HepG2 (cell line): ENCODE results near the gene SLC5A6. TPM values are rescaled to one million over a fixed set of nuclear protein-coding genes. Genes with fewer than 3 reads are reported as not detected.

Experiments used
- ATAD3A ChIP-seq: sonication (generic); formaldehyde crosslinking; IDR thresholded peaks from 2 replicates; pipeline ENCODE4 v1.4.0; 2020; ENCODE audit warnings: missing genetic modification reagents
- CC2D1A ChIP-seq: sonication (generic); formaldehyde crosslinking; IDR thresholded peaks from 2 replicates; pipeline ENCODE4 v1.8.1; 2023; ENCODE audit warnings: mild to moderate bottlenecking, missing genetic modification reagents
- CENPBD1 ChIP-seq: sonication (generic); formaldehyde crosslinking; IDR thresholded peaks from 2 replicates; pipeline ENCODE4 v1.8.0; 2022; ENCODE audit warnings: missing genetic modification reagents, low read depth, mild to moderate bottlenecking, borderline replicate concordance
- DNMT1 ChIP-seq: sonication (generic); formaldehyde crosslinking; IDR thresholded peaks from 2 replicates; pipeline ENCODE4 v1.5.1; 2020; ENCODE audit warnings: mild to moderate bottlenecking, missing genetic modification reagents
- FOXK2 ChIP-seq: fragments of 450-650 bp; IDR thresholded peaks from 2 replicates; pipeline ENCODE4 v1.6.1; 2016
- GRHL1 ChIP-seq: sonication (generic); formaldehyde crosslinking; conservative IDR thresholded peaks from 2 replicates; pipeline ENCODE4 v1.8.0; 2022; ENCODE audit warnings: missing genetic modification reagents
- HDAC2 ChIP-seq: sonication (generic); formaldehyde crosslinking; IDR thresholded peaks from 2 replicates; pipeline ENCODE4 v1.4.0; 2020; ENCODE audit warnings: missing genetic modification reagents
- JARID2 ChIP-seq: sonication (generic); formaldehyde crosslinking; IDR thresholded peaks from 2 replicates; pipeline ENCODE4 v1.8.1; 2023; ENCODE audit warnings: missing genetic modification reagents, inconsistent platforms; ENCODE audit not compliant: insufficient replicate concordance
- NR1H2 ChIP-seq: sonication (generic); formaldehyde crosslinking; IDR thresholded peaks from 2 replicates; pipeline ENCODE4 v1.8.1; 2022; ENCODE audit warnings: low read depth, missing genetic modification reagents, borderline replicate concordance
- RNF219 ChIP-seq: sonication (generic); formaldehyde crosslinking; IDR thresholded peaks from 2 replicates; pipeline ENCODE4 v1.5.0; 2020; ENCODE audit warnings: mild to moderate bottlenecking, missing genetic modification reagents
- SMAD9 ChIP-seq: sonication (generic); formaldehyde crosslinking; IDR thresholded peaks from 2 replicates; pipeline ENCODE4 v1.5.1; 2020; ENCODE audit warnings: mild to moderate bottlenecking, missing genetic modification reagents
- TBL1XR1 ChIP-seq: fragments of 150-350 bp; IDR thresholded peaks from 2 replicates; pipeline ENCODE4 v1.6.1; 2014; ENCODE audit warnings: borderline replicate concordance, low read length; ENCODE audit not compliant: partially characterized antibody
- TEAD2 ChIP-seq: sonication (generic); formaldehyde crosslinking; IDR thresholded peaks from 2 replicates; pipeline ENCODE4 v1.9.0; 2021; ENCODE audit warnings: missing genetic modification reagents
- ZKSCAN1 ChIP-seq: fragments of 150-350 bp; IDR thresholded peaks from 2 replicates; pipeline ENCODE4 v1.6.1; 2014; ENCODE audit warnings: low read length
- ZNF274 ChIP-seq: sonication (generic); formaldehyde crosslinking; IDR thresholded peaks from 2 replicates; pipeline ENCODE4 v1.5.1; 2020; ENCODE audit warnings: mild to moderate bottlenecking, missing genetic modification reagents
- ZNF850 ChIP-seq: sonication (generic); formaldehyde crosslinking; conservative IDR thresholded peaks from 2 replicates; pipeline ENCODE4 v1.9.0; 2021; ENCODE audit warnings: mild to moderate bottlenecking, missing genetic modification reagents
- polyA plus RNA-seq, 8 experiments: library from polyadenylated mRNA; depleted of rRNA in 3 of 8; stranded (reverse) in 7 of 8; unstranded in 1 of 8; fragments of >200 nt; fragmentation: Illumina TruSeq in 4 of 8; extraction: Trizol in 4 of 8; gene quantifications; 2 replicates each; pipeline versions ENCODE4 v1.2.1 to v1.2.3, GENCODE V29; 2011 to 2016; ENCODE audit warnings: low read depth in 4 of 8, missing spikeins in 1 of 8, mixed read lengths in 1 of 8; ENCODE audit not compliant: insufficient read depth in 1 of 8
- total RNA-seq, 5 experiments: library from RNA; depleted of rRNA; stranded (reverse); fragments of >200 nt; fragmentation: Illumina TruSeq; extraction: Trizol; gene quantifications; 2 replicates each; pipeline ENCODE4 v1.2.3, GENCODE V29; 2016; ENCODE audit warnings: low read depth in 1 of 5
- TF ChIP-seq, protein P1 (sequence below): sonication (generic); formaldehyde crosslinking; IDR thresholded peaks from 2 replicates; pipeline ENCODE4 v1.4.0; 2020; ENCODE audit warnings: missing genetic modification reagents
- TF ChIP-seq, protein P2 (sequence below): sonication (generic); formaldehyde crosslinking; IDR thresholded peaks from 2 replicates; pipeline ENCODE4 v1.9.0; 2021; ENCODE audit warnings: missing genetic modification reagents, borderline replicate concordance
- TF ChIP-seq, protein P3 (sequence below): sonication (generic); formaldehyde crosslinking; IDR thresholded peaks from 2 replicates; pipeline ENCODE4 v1.8.0; 2022; ENCODE audit warnings: mild to moderate bottlenecking, missing genetic modification reagents

The SLC5A6 gene
- total and polyA plus RNA-seq, 2 of the 13 experiments (the other 11 are each of a cell fraction or from before 2014, with no cell fraction given), result 135 to 417 TPM

- TF ChIP-seq RNF219 (no peak), HDAC2 (CRISPR knock-in tag) (0 out of 2 replicates have a peak, but pooled peaks have one; percentile 16), ZNF850 (CRISPR knock-in tag) (no peak), ATAD3A (CRISPR knock-in tag) (no peak), NR1H2 (CRISPR knock-in tag) (no peak), ZKSCAN1 (no peak), TBL1XR1 (no peak), GRHL1 (CRISPR knock-in tag) (no peak), FOXK2 (no peak), CENPBD1 (CRISPR knock-in tag) (no peak), CC2D1A (CRISPR knock-in tag) (no peak), TEAD2 (CRISPR knock-in tag) (no peak), DNMT1 (CRISPR knock-in tag) (no peak), JARID2 (CRISPR knock-in tag) (no peak), SMAD9 (CRISPR knock-in tag) (no peak), ZNF274 (CRISPR knock-in tag) (no peak)
- TF ChIP-seq, protein P1, sequence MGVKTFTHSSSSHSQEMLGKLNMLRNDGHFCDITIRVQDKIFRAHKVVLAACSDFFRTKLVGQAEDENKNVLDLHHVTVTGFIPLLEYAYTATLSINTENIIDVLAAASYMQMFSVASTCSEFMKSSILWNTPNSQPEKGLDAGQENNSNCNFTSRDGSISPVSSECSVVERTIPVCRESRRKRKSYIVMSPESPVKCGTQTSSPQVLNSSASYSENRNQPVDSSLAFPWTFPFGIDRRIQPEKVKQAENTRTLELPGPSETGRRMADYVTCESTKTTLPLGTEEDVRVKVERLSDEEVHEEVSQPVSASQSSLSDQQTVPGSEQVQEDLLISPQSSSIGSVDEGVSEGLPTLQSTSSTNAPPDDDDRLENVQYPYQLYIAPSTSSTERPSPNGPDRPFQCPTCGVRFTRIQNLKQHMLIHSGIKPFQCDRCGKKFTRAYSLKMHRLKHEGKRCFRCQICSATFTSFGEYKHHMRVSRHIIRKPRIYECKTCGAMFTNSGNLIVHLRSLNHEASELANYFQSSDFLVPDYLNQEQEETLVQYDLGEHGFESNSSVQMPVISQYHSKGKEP, result 0 out of 2 replicates have a peak, but pooled peaks have one; percentile 29
- TF ChIP-seq, protein P2, sequence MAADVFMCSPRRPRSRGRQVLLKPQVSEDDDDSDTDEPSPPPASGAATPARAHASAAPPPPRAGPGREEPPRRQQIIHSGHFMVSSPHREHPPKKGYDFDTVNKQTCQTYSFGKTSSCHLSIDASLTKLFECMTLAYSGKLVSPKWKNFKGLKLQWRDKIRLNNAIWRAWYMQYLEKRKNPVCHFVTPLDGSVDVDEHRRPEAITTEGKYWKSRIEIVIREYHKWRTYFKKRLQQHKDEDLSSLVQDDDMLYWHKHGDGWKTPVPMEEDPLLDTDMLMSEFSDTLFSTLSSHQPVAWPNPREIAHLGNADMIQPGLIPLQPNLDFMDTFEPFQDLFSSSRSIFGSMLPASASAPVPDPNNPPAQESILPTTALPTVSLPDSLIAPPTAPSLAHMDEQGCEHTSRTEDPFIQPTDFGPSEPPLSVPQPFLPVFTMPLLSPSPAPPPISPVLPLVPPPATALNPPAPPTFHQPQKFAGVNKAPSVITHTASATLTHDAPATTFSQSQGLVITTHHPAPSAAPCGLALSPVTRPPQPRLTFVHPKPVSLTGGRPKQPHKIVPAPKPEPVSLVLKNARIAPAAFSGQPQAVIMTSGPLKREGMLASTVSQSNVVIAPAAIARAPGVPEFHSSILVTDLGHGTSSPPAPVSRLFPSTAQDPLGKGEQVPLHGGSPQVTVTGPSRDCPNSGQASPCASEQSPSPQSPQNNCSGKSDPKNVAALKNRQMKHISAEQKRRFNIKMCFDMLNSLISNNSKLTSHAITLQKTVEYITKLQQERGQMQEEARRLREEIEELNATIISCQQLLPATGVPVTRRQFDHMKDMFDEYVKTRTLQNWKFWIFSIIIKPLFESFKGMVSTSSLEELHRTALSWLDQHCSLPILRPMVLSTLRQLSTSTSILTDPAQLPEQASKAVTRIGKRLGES (CRISPR knock-in tag), result no peak
- TF ChIP-seq, protein P3, sequence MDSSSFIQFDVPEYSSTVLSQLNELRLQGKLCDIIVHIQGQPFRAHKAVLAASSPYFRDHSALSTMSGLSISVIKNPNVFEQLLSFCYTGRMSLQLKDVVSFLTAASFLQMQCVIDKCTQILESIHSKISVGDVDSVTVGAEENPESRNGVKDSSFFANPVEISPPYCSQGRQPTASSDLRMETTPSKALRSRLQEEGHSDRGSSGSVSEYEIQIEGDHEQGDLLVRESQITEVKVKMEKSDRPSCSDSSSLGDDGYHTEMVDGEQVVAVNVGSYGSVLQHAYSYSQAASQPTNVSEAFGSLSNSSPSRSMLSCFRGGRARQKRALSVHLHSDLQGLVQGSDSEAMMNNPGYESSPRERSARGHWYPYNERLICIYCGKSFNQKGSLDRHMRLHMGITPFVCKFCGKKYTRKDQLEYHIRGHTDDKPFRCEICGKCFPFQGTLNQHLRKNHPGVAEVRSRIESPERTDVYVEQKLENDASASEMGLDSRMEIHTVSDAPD (CRISPR knock-in tag), result peak; percentile 71; the same call in 1 of the 2 replicates
These were observed 2.3 kb downstream of the SLC5A6 start (continued) for GRCh38 chr2:27209621-27210401.
